PFSK-1 (cell line): ENCODE data around the gene SGMS2.

Experiments
- FOXP2 ChIP-seq: optimal IDR thresholded peaks from 2 replicates; pipeline ENCODE3; 2011; ENCODE audit warnings: borderline replicate concordance, control low read depth, inconsistent platforms; ENCODE audit not compliant: insufficient read depth; ENCODE audit errors: extremely low read length, extremely low read depth
- POLR2AphosphoS5 ChIP-seq: IDR thresholded peaks from 2 replicates; pipeline ENCODE4 v1.6.1; 2012; ENCODE audit warnings: low read depth, mild to moderate bottlenecking, control low read depth, low read length, moderate library complexity
- REST ChIP-seq, 2 experiments: IDR thresholded peaks; 2 replicates each; pipeline versions ENCODE4 v1.6.1 to v1.8.0; 2011 to 2012; ENCODE audit warnings: low read depth in 2 of 2, low read length in 2 of 2, control low read depth in 1 of 2, inconsistent platforms in 1 of 2, mild to moderate bottlenecking in 1 of 2, moderate library complexity in 1 of 2; ENCODE audit not compliant: insufficient read depth in 1 of 2
- SIN3A ChIP-seq: IDR thresholded peaks from 2 replicates; pipeline ENCODE4 v1.6.1; 2012; ENCODE audit warnings: mild to moderate bottlenecking, low read length, moderate library complexity, borderline replicate concordance; ENCODE audit not compliant: insufficient read depth

- no peak for TF ChIP-seq POLR2AphosphoS5
- no peak for TF ChIP-seq FOXP2
- TF ChIP-seq SIN3A = no peak
- TF ChIP-seq REST (IDR thresholded peaks at IDR 0.05; ENCODE audit: insufficient read depth in 1 of 2, low read depth in 2 of 2, low read length in 2 of 2) = no peak
These were observed 24.0 kb upstream of the SGMS2 start for GRCh38 chr4:107800706-107801105.
